Right lobe of liver (tissue), 6 donors: ENCODE data around the gene STK11. TPM values are rescaled to one million over a fixed set of nuclear protein-coding genes. Genes with fewer than 3 reads are reported as not detected.

Source experiments
- ATAC-seq, 4 donors: fragments of 200-7000 bp; cut with Tn5 transposase; one replicate each; pipeline ENCODE4 v1.9.1; 2020; ENCODE audit warnings: mild to moderate bottlenecking in 4 of 4, moderate library complexity in 4 of 4
- DNase-seq, 3 donors: peaks; one replicate each; pipeline ENCODE4 v3.0.0-alpha.2; 2020
- H3K27ac ChIP-seq, 3 donors: fragments of 200-600 bp; one replicate each; pipeline ENCODE4 v1.8.0; 2022
- H3K27me3 ChIP-seq, 2 donors: fragments of 200-600 bp; one replicate each; pipeline ENCODE4 v1.8.0; 2022
- H3K36me3 ChIP-seq, 4 donors: fragments of 200-600 bp; sonication (generic) in 1 of 4; one replicate each; pipeline versions ENCODE4 v1.5.1 to v1.8.0; 2017 to 2022; ENCODE audit warnings: control low read depth in 1 of 4
- H3K4me1 ChIP-seq, 4 donors: fragments of 200-600 bp; sonication (generic) in 1 of 4; one replicate each; pipeline versions ENCODE4 v1.5.1 to v1.8.0; 2017 to 2022; ENCODE audit warnings: control low read depth in 1 of 4
- H3K4me3 ChIP-seq, 3 donors: fragments of 200-600 bp; one replicate each; pipeline ENCODE4 v1.8.0; 2022
- H3K9me3 ChIP-seq, 4 donors: fragments of 200-600 bp; sonication (generic) in 1 of 4; one replicate each; pipeline versions ENCODE4 v1.5.1 to v1.8.0; 2017 to 2022; ENCODE audit warnings: control low read depth in 1 of 4
- POLR2A ChIP-seq: fragments of 450-650 bp; IDR thresholded peaks from one replicate; pipeline ENCODE4 v1.6.1; 2017; ENCODE audit warnings: antibody characterized with exemption, mild to moderate bottlenecking
- WGBS: methylation state at CpG from one replicate; pipeline ENCODE4 v1.1.6; 2018; ENCODE audit warnings: low coverage, low lambda C conversion rate; ENCODE audit not compliant: insufficient coverage; ENCODE audit errors: missing lambda C conversion rate; 5-methylcytosine and 5-hydroxymethylcytosine counted together
- intact Hi-C, 2 donors: fragments of 100-400 bp; cut with DNase I; formaldehyde crosslinking; loops; one replicate each; pipeline versions ENCODE4 v1.11.2 to v1.14.1; 2022
- total RNA-seq, 6 experiments: library from RNA; depleted of rRNA in 2 of 6; stranded (reverse); fragments of >200 nt in 2 of 6; fragmentation: NEBNext Ultra II Directional in 3 of 6; extraction: Animal tissue kit (Norgen Biotek cat#: 25700) in 3 of 6; gene quantifications; one replicate each; pipeline versions ENCODE4 v1.1.0 to v1.2.4, GENCODE V29; 2016 to 2023
- TF ChIP-seq, protein P1 (sequence below), 4 donors: fragments of 200-600 bp in 3 of 4; fragments of 450-650 bp in 1 of 4; IDR thresholded peaks; one replicate each; pipeline versions ENCODE4 v1.5.1 to v1.8.0; 2016 to 2022; ENCODE audit warnings: antibody characterized with exemption in 4 of 4, mild to moderate bottlenecking in 2 of 4
- donor health status: DM: no; HTN: yes; CAD: no.
- donor health status: DM: no; HTN: no; CAD: no.
- donor health status: DM: no; HTN: no; CAD: no.
- donor health status: DM: no; HTN: yes; CAD: no.
- donor health status: DM: no; HTN: yes; CAD: no.

Gene STK11
- total RNA-seq, 6 experiments from 2014 or later, result 23.8 to 34.0 (median 29.5) TPM

DNA sequence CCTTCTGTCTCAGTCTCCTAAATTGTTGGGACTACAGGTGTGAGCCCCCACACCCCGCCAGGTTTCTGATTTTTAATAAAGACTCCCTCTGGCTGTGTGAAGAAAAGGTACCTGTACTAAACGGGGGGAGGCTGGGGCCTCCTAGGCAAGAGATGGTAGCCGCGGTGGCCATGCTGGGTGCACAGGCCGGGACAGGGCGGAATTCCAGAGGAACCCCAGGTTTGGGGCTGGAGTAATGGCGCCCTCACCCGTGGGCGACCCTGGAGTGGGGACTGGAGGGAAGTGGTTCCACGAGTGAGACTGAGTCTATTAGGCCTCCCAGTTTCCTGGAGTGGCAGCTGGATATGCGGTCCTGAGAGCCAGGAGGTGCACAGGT, 33.8 kb downstream of the STK11 start:
- H3K27me3 ChIP-seq, result no peaks in the 10 kb centered on the region
- intact Hi-C loops, result no loop called here
- H3K4me1 ChIP-seq, result peaks cover 0 to 45% (median 16%) of the 10 kb centered on the region in 4 donors
- no peaks in the 10 kb centered on the region for H3K36me3 ChIP-seq
- DNase-seq, result no peak
- 90% methylated on average over 6 of the region's 11 CpGs for WGBS
- TF ChIP-seq, protein P1, sequence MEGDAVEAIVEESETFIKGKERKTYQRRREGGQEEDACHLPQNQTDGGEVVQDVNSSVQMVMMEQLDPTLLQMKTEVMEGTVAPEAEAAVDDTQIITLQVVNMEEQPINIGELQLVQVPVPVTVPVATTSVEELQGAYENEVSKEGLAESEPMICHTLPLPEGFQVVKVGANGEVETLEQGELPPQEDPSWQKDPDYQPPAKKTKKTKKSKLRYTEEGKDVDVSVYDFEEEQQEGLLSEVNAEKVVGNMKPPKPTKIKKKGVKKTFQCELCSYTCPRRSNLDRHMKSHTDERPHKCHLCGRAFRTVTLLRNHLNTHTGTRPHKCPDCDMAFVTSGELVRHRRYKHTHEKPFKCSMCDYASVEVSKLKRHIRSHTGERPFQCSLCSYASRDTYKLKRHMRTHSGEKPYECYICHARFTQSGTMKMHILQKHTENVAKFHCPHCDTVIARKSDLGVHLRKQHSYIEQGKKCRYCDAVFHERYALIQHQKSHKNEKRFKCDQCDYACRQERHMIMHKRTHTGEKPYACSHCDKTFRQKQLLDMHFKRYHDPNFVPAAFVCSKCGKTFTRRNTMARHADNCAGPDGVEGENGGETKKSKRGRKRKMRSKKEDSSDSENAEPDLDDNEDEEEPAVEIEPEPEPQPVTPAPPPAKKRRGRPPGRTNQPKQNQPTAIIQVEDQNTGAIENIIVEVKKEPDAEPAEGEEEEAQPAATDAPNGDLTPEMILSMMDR (IDR thresholded peaks at IDR 0.05), result no peak
- no peak for TF ChIP-seq POLR2A
- H3K4me3 ChIP-seq, result no peak overlapping the region
- ATAC-seq, result no peak
- H3K9me3 ChIP-seq, result no peaks in the 10 kb centered on the region
- peak overlapping the region in 2 of 3 donors; percentile 5 to 69 for H3K27ac ChIP-seq

DNA sequence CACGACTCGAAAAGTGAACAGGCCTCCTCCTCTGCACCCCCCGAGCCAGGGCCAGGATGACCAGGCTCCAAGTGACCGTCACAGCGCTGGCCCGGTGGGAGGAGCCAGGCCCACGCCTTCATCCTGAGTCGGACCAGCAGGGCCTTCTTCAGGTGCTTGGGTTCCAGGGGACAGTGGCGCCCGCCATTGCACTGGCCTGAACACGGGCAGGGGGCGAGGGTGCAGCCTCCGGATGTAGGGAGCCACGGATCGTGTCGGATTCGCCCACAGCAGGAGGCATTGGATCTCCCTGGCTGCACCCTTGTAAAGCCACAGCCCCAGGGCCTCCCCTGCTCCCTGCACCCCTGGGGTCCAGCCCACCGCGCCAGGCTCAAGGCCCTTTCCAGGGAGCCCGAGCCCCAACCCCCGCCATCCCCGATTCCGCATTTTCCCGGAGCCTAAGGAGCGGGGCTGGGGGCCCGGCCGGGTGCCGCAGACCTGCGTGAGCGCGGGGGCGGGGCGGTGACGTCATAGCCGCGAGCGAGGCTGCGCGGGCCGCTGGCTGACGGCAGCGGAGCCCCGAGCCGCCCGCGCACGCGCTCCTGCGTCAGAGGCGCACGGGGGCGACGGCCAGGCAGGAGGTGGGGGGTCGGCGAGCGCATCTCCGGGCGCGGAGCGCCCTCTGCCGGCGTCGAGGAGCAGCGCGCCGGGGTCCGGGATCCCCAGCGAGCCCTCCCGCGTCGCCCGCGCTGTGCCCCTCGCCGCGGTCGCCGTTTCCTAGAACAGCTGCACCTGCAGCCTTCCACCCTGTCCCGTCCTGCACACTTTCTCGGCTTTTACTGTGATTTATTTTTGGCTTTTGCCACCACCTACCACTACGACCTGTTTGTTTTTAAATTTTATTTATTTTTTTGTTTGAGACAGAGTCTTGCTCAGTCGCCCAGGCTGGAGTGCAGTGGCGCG, 34.5 kb downstream of the STK11 start:
- peak overlapping the region; percentile 8 to 44 (median 12) for H3K4me3 ChIP-seq

DNA sequence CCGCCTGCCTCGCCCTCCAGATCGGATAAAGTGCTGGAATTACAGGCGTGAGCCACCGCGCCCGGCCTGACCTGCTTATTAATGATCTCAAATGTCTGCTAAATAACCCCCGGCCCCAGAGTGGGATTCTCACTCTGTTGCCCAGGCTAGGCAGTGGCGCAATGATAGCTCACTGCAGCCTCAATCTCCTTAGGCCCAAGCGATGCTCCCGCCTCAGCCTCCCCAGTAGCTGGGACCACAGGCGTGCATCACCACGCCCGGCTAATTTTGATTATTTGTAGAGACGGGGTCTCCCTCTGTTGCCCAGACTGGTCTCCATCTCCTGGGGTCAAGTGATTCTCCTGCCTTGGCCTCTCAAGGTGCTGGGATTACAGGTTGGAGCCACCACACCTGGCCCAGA, 35.3 kb downstream of the STK11 start:
- Histone ChIP-seq H3K4me3 (peak overlapping the region in 1 of 3 donors; percentile 12), H3K27me3 (no peaks in the 10 kb centered on the region), H3K4me1 (peaks cover 0 to 59% (median 21%) of the 10 kb centered on the region in 4 donors), H3K27ac (peak overlapping the region in 1 of 3 donors; percentile 92), H3K9me3 (no peaks in the 10 kb centered on the region), H3K36me3 (no peaks in the 10 kb centered on the region)
- DNase-seq, result no peak
- intact Hi-C loops, result no loop called here
- no peak for ATAC-seq
- 30% methylated on average over 9 of the region's 15 CpGs for WGBS
- TF ChIP-seq, protein P1 (IDR thresholded peaks at IDR 0.05), result no peak
- TF ChIP-seq POLR2A, result no peak

More for the DNA sequence above, 34.5 kb downstream of the STK11 start:
- WGBS, result 2% methylated on average over 20 of the region's 84 CpGs
- H3K27ac ChIP-seq, result peak overlapping the region; percentile 5 to 69 (median 44)
- no peaks in the 10 kb centered on the region for H3K9me3 ChIP-seq
- intact Hi-C loops, result no loop called here
- no peaks in the 10 kb centered on the region for H3K27me3 ChIP-seq
- DNase-seq (peak; percentile 85 to 88 (median 86)), ATAC-seq (peak; percentile 0 to 24 (median 6))
- H3K4me1 ChIP-seq, result peaks cover 0 to 52% (median 17%) of the 10 kb centered on the region in 4 donors
- no peaks in the 10 kb centered on the region for H3K36me3 ChIP-seq
- no peak for TF ChIP-seq POLR2A
- TF ChIP-seq, protein P1 (IDR thresholded peaks at IDR 0.05), result peak; percentile 85 to 97 (median 92)

DNA sequence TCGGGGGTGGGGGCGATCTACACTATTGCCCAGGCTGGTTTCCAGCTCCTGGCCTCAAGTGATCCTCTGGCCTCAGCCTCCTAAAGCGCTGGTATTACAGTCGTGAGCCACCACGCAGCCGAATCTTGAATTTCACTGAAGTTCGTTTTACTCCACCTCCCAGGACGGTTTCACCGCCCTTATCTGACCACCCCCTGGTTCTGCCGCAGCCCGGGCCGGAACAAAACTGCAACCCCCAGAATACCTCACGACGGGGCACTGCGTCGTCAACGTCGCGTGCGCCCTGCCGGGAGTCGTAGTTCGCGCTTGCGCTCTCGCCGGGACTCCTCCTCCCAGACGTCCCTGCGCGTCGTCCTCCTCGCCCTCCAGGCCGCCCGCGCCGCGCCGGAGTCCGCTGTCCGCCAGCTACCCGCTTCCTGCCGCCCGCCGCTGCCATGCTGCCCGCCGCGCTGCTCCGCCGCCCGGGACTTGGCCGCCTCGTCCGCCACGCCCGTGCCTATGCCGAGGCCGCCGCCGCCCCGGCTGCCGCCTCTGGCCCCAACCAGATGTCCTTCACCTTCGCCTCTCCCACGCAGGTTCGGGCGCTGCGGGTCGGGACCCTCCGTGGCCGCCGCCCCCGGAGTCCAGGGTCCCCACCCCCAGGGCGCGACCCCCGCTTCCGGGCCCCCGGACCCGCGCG, 36.0 kb downstream of the STK11 start, which contains the start of gene ATP5F1D:
Gene ATP5F1D (plus strand): TSS at position 335 of the 679 bp plus-strand sequence. CDS start 100 bp downstream, at position 435.
- H3K4me1 ChIP-seq, result peaks cover 0 to 65% (median 24%) of the 10 kb centered on the region in 4 donors
- H3K9me3 ChIP-seq, result no peaks in the 10 kb centered on the region
- no peaks in the 10 kb centered on the region for H3K27me3 ChIP-seq
- under 1% methylated on average over 34 of the region's 79 CpGs for WGBS
- peak within 1 kb of the TSS; percentile 76 to 92 (median 91) for H3K27ac ChIP-seq
- peak; percentile 84 for TF ChIP-seq POLR2A
- TF ChIP-seq, protein P1 (IDR thresholded peaks at IDR 0.05), result no peak
- peak within 1 kb of the TSS; percentile 96 to 97 (median 97) for H3K4me3 ChIP-seq
- intact Hi-C loops, result no loop called here
- ATAC-seq, result peak; percentile 47 to 55 (median 50)
- H3K36me3 ChIP-seq, result no peaks in the 10 kb centered on the region
- peak; percentile 96 to 97 (median 96) for DNase-seq
